OCI-LY7 (cell line): ENCODE results near the gene RARA.

Source experiments
- CTCF ChIP-seq: fragments of 200-600 bp; sonication (generic); conservative IDR thresholded peaks from 2 replicates; pipeline ENCODE4 v1.5.1; 2014; ENCODE audit warnings: mild to moderate bottlenecking, antibody characterized with exemption, low read length, moderate library complexity, mixed read lengths
- EZH2phosphoT487 ChIP-seq: fragments of 200-600 bp; sonication (generic); IDR thresholded peaks from 2 replicates; pipeline ENCODE4 v1.6.1; 2018; ENCODE audit warnings: low read depth, borderline replicate concordance, mild to moderate bottlenecking, mixed run types, antibody characterized with exemption, low read length, moderate library complexity, mixed read lengths

GRCh38 chr17:40268141-40268712, 40.8 kb upstream of the RARA start:
- TF ChIP-seq CTCF (no peak), EZH2phosphoT487 (no peak)
